Limb (tissue), 2 donors: ENCODE measurements around the gene SNX21.
A peak's percentile ranks its signal among the peaks of the same experiment; 100 is the strongest.
"Not testable (repeated sequence)": the region's sequence is repeated elsewhere in the genome, so short reads cannot be mapped to it uniquely, and the experiment has no call there.

Experiments
- DNase-seq, 2 donors: peaks; one replicate each; pipeline ENCODE4 v3.0.0-alpha.2; 2016; ENCODE audit errors: extremely low spot score in 2 of 2

The SNX21 gene

DNA sequence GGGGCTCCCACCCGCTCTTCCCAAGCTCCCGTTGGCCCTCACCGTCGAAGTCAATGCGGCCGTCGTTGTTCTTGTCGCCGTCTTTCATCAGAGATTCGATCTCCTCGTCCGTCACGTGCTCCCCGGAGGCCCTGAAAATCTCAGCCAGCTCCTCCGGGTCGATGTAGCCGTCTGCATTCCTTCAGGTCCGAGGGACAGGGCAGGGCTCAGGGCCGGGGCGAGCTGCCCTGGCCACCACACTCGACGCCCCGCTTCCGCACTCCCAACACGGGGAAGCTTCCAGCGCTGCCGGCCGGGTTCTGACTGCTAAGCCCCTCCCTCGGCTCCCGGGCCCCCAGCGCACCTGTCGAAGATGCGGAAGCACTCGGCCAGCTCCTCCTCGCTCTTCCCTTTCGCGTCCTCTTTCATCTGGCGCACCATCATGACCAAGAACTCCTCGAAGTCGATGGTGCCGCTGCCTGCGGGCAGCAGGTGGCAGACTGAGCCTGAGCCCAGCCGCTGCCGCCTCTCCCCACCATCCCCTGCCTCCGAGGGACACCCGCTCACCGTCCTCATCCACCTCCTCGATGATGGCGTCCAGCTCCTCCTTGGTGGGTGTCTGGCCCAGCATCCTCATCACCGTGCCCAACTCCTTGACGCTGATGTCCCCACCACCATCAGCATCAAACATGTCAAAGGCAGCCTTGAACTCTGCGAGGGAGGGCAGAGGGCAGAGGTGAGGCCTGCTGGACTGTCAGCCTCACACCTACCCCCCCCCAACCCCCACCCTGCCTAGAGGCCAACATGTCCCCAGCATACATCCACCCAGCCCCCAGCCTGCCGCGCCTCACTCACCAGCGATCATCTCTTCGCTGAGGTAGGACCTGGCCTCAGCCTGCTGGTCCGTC lies 9.4 kb upstream of the SNX21 start:
- peak in 1 of 2 donors; percentile 46 for DNase-seq

DNA sequence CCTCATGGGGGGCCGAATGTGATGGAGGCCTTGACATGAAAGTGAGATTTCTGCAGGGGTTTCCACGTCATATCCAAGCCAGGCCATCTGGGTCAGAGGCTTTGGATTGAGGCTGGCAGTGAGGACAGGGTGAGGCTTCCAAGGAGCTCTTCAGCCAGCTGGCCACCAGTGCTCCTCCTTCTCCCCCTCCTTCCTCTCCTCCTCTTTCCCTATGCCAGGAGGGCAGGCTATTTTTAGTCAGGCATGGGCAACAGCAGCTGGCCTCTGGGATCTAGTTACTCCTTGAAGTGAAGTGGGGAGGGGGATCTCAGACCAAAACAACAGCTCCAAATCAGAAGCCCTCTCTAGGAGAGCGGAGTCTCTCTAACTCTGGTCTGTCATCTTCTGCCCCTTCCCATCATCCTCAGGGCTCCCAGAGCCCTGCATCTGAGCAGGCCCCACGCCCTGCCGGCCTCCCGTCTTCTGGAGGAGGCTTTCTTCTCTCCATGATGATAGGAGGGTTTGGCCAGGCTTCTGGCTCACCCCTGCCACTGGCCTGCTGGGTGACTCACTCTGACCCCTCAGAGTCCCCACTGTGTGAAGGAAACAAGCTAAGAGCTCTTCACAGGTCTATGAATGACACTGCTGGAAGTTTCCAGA lies 7.1 kb upstream of the SNX21 start:
- peak; percentile 49 to 75 for DNase-seq

DNA sequence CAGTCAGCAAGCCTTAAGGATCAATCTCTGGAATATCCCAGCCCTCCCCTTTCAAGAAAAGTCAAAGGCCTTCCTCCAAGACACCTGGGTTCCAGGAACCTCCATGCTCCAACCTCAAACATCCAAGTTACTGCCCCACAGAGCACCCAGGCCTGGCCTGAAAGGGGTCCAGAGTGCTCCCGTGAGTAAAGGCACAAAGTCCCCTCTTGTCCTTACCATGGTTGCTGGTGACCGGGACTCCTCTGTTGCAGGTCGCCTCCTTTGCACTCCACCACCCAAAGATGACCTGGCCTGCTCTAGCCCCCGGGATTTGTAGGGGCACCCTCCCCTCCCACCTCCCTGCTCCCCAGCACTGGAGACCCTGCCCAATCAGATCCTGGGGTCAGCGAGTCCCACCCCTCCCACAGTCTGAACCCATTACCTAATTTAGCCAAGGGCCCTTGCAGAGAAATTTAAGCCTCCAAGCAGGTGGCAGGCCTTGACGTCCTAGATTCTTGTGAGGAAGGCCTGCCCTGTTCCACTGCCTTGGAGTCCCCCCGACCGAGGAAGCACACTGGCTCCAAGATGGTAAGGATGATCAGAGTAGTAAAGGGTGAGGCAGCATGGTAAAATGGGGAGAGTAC lies 6.5 kb upstream of the SNX21 start, which contains the start of gene TNNC2:
TSS of gene TNNC2 (minus strand) at position 283 of the 623 bp plus-strand sequence. CDS start at position 219, 64 bp downstream.
- DNase-seq = no peak

GRCh38 chr20:45827712-45828111 lies 5.9 kb upstream of the SNX21 start:
- DNase-seq = no peak

- peak; percentile 56 to 65 for DNase-seq
These were observed 5.0 kb upstream of the SNX21 start for GRCh38 chr20:45828589-45828988.

- DNase-seq = not testable (repeated sequence)
These were observed 3.9 kb upstream of the SNX21 start for GRCh38 chr20:45829673-45830106.

DNA sequence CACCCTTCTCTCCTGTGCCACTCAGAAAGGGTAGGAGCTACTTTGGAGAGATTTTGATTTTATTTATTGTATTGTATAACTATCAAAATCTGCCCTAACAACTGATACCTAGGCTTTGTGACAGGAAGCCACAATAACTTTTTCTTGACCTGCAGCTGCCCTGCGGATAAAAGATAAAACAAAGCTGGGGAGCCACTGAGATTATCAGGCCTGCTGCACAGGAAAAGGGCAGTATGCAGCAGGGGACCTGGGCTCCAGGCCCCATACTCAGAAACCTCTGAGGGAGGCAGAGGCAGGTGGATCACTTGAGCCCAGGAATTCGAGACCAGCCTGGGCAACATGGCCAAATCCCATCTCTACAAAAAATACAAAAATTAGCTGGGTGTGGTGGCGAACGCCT lies 980 bp upstream of the SNX21 start:
- DNase-seq = no peak

DNA sequence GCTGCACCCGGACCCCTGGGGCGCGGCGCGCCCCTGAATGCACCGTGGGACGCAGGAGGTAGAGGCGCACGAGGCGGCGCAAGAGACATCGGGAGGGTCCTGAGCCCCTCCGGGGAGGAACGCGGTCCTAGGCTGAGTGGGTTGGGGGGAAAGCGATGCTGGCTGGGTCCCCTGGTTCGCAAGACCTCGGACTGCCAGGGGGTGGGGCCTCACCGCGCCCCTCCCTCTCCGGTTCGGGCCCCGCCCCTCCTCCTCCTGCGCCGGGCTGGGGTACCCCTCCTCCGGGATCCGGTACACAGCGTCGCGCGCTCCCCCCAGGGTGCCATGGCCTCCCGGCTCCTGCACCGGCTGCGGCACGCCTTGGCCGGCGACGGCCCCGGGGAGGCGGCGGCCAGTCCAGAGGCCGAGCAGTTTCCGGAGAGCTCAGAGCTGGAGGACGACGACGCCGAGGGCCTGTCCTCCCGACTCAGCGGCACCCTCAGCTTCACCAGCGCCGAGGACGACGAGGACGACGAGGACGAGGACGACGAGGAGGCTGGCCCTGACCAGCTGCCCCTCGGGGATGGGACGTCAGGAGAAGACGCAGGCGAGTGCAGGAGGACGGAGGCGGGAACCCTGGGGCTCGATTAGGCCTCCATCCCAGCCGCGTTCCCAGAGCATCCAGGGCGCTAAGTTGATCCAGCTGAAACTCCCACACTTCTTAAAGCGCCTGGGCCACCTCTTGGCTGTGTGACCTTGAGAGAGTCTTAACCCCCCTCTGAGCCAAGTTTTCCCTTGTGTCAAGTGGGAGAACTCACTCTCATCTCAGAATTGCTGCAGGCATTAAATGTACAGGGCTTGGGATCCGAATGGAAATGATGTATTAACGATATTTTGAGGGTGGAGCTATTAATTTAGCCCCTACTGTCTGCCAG lies 541 bp downstream of the SNX21 start:
- peak; percentile 83 to 89 for DNase-seq

GRCh38 chr20:45834797-45835161 lies 1.2 kb downstream of the SNX21 start:
- DNase-seq = no peak

- no peak for DNase-seq
These were observed 1.7 kb downstream of the SNX21 start for GRCh38 chr20:45835329-45835765.

GRCh38 chr20:45835825-45836224 lies 2.2 kb downstream of the SNX21 start:
- no peak for DNase-seq

DNA sequence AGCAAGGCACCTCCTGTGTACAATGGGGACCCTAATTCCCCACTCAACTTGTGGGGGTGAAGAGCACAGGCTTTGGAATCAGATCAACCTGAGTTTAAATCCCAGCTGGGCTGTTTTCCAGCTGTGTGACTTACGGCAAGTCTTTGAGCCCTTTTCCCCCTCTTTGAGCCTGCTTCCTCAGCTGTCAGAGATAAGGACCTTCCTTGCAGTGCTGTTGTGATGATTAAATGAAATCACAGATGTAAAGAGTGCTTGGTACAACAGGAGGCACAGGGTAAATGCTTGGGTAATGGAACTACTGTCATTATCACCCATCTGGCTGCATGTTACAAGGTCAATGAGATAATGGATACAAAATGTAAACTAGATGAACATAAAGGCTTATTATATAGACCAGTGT lies 3.2 kb downstream of the SNX21 start:
- DNase-seq = no peak

- no peak for DNase-seq
These were observed 7.2 kb downstream of the SNX21 start for GRCh38 chr20:45840700-45841198.

GRCh38 chr20:45841407-45842129 lies 8.0 kb downstream of the SNX21 start:
- no peak for DNase-seq

GRCh38 chr20:45842169-45842812 lies 8.7 kb downstream of the SNX21 start:
- DNase-seq = no peak

DNA sequence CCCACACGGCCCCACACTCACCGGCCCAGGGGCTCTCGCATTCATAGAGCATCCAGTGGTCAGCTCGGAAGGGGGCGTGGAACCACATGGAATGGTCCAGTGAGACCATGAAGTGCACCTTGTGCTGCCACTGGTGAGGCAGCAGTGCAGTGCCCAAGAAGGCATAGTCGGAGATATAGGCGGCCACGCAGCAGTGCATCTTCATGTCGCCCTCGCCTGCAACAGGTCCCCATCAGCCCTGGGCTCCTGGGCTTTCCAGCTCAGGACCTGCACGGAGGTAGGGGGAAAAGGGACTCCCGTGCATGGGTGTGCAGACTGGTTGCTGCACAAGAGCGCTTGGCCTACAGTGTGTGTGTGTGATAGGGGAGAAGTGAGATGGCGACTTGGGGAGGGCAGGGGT lies 9.9 kb downstream of the SNX21 start:
- no peak for DNase-seq

DNA sequence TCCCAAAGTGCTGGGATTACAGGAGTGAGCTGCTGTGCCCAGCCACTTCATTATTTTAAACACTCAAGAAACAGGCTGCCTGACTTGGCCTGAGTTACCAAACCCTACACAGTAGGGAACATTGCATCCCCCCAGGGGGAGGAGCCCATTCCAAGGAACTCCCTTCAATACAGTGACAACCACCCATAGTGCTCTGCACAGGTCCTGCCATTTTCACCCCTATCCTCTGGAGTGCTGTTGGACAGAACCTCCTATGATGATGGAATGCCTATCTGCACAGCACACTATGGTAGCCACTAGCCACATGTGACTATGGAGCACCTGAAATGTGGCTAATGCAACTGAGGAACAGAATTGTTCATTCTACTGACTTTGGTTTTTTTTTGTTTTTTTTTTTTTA lies 11.9 kb downstream of the SNX21 start:
- DNase-seq = no peak

DNA sequence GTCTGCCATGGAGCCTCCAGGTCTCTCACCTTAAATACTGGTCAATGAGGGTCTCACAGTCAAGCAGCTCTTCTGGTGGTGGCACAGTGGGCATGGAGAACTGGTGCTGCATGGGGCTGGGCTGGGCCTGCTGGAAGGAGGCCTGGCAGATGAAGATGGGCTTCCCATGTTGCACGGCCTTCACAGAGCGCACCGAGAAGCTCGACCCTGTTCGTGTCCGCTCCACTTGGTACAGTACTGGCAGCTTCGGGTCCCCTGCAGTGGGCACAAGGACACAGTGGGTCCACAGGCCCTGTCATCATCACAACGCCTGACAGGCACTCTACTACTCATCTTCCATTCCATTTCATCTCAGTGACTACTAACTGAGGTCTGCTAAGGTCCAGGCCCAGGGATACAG lies 14.8 kb downstream of the SNX21 start:
- no peak for DNase-seq

DNA sequence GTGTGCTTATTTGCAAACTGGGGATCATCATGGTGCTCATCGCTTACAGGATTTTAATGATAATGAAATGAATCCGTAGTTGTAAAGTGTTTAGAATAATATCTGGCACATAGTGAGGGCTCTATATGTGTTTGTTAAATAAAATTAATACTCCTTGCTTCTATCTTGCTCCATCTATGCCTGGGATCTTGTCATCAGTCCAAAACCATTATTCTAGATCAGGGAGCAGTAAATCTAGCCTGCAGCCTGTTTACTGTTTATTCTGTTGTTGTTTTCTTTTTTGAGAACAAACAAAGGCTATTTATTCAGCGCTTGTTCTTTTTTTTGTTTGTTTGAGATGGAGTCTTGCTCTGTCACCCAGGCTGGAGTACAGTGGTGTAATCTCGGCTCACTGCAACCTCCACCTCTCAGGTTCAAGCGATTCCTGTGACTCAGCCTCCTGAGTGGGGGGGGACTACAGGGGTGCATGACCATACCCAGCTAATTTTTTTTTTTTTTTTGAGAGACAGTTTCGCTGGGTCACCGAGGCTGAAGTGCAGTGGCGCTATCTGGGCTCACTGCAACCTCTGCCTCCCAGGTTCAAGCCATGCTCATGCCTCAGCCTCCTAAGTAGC lies 15.5 kb downstream of the SNX21 start:
- DNase-seq = no peak
